Measurements from ENCODE around the gene SASH1. TPM values are rescaled to one million over a fixed set of nuclear protein-coding genes. Genes with fewer than 3 reads are reported as not detected.

SASH1 gene
- total RNA-seq, 1 experiment from 2014 or later: 9.8 TPM

DNA sequence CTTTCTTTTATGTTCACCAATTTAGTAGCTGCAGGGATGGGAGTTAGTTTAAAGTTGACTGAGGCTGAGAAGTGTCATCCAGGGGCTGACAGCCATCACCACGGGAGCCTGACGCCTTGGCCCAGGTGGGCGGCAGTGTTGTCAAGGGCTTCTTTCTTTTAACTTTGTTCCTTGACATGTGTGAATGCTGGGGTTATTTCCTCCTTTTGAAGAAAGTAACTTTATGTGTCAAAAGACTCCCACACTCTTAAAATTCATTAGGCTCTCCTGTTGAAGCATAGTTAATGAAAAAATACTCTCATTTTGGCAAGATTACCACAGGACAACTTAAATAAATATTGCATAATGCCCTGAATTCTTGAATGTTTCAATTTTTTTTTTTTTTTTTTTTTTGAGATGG is 50.0 kb downstream of the SASH1 start:
- no TSS peak for BruUV-seq (replicated peaks)
- Histone ChIP-seq H3F3A (ENCODE audit: low read length, unreplicated experiment) (no peaks in the 10 kb centered on the region), H4K20me1 (ENCODE audit: low read length) (no peaks in the 10 kb centered on the region), H3K27me3 (ENCODE audit: low read length) (no peaks in the 10 kb centered on the region), H3K27ac (ENCODE audit: low read length) (no peak overlapping the region), H3K9me3 (ENCODE audit: low read length) (no peaks in the 10 kb centered on the region), H3K4me2 (ENCODE audit: low read length) (no peak overlapping the region), H3K4me1 (ENCODE audit: insufficient read depth, low read length) (no peaks in the 10 kb centered on the region), H2AFZ (ENCODE audit: low read length) (no peak overlapping the region), H3K4me3 (ENCODE audit: low read length) (no peak overlapping the region), H3K79me2 (ENCODE audit: low read length) (no peaks in the 10 kb centered on the region), H3K36me3 (ENCODE audit: low read depth, low read length) (no peaks in the 10 kb centered on the region), H3K9me2 (replicated peaks; ENCODE audit: low read length) (no peaks in the 10 kb centered on the region), H3K9ac (ENCODE audit: low read length) (no peak overlapping the region)
- ChIA-PET POLR2A (ENCODE audit: unreplicated experiment) (no interaction called here), CTCF (no interaction called here)
- intact Hi-C loops (cut with micrococcal nuclease): no loop called here
- no peak for TF ChIP-seq EZH2 (IDR thresholded peaks at IDR 0.05; ENCODE audit: low read length, unreplicated experiment)
- TF ChIP-seq EZH2phosphoT487 (IDR thresholded peaks at IDR 0.05; ENCODE audit: borderline replicate concordance, low read length): no peak
- TF ChIP-seq, protein P1, sequence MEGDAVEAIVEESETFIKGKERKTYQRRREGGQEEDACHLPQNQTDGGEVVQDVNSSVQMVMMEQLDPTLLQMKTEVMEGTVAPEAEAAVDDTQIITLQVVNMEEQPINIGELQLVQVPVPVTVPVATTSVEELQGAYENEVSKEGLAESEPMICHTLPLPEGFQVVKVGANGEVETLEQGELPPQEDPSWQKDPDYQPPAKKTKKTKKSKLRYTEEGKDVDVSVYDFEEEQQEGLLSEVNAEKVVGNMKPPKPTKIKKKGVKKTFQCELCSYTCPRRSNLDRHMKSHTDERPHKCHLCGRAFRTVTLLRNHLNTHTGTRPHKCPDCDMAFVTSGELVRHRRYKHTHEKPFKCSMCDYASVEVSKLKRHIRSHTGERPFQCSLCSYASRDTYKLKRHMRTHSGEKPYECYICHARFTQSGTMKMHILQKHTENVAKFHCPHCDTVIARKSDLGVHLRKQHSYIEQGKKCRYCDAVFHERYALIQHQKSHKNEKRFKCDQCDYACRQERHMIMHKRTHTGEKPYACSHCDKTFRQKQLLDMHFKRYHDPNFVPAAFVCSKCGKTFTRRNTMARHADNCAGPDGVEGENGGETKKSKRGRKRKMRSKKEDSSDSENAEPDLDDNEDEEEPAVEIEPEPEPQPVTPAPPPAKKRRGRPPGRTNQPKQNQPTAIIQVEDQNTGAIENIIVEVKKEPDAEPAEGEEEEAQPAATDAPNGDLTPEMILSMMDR (conservative IDR thresholded peaks at IDR 0.05; ENCODE audit: low read depth, low read length): no peak
- DNase-seq: no peak
- no peak for ATAC-seq

DNA sequence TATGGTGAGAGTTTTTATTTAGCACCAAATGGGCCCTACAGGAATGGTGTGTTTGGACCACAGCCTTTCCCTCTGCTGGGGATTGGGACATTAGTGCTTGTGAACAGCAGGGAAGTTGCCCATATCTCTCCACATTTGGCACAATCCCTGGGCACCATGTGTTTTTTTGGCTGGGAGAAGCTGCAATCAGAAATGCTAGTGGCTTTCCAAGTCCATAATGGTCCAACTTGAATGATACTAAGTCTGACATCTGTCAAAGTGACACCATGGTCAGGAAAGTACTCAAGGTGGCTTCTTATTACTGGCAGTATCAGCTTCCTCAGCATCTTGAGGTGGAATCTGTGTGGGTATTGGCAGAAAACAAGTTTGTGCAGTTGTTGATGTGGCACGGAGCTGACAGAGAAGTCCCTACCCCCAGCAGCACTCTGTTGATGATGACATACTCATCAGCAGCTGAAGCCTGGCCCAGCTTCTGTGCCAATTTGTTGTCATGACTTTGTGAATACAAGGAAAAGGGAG is 53.0 kb downstream of the SASH1 start:
- H2AFZ ChIP-seq (ENCODE audit: low read length): no peak overlapping the region
- BruUV-seq (replicated peaks): no TSS peak

DNA sequence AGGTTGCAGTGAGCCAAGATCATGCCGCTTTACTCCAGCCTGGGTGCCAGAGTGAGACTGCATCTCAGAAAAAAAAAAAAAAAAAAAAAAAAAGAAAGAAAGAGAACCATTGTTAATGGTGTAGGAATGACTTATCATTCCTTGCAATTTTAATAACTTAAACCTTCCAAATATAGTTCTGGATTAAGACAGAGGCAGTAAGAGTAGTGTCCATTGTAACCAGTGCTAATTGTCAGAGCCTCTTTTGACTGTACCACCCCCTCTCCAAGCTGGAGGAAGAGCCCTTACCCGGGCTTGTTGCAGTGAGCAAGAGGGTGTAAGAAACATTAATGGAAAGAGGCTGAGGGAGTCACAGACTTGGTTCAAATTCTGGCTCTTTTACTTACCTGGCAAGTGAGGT is 53.8 kb downstream of the SASH1 start:
- H4K20me1 ChIP-seq (ENCODE audit: low read length): no peaks in the 10 kb centered on the region
- ATAC-seq (no peak), DNase-seq (no peak)
- no peak overlapping the region for H3K4me3 ChIP-seq (ENCODE audit: low read length)
- no TSS peak for BruUV-seq (replicated peaks)
- no peaks in the 10 kb centered on the region for H3K36me3 ChIP-seq (ENCODE audit: low read depth, low read length)
- no peak overlapping the region for H3K27ac ChIP-seq (ENCODE audit: low read length)
- TF ChIP-seq EZH2 (IDR thresholded peaks at IDR 0.05; ENCODE audit: low read length, unreplicated experiment) (no peak), EZH2phosphoT487 (IDR thresholded peaks at IDR 0.05; ENCODE audit: borderline replicate concordance, low read length) (no peak)
- TF ChIP-seq, protein P1 (conservative IDR thresholded peaks at IDR 0.05; ENCODE audit: low read depth, low read length): no peak
- H3K27me3 ChIP-seq (ENCODE audit: low read length): no peaks in the 10 kb centered on the region
- no peak overlapping the region for H2AFZ ChIP-seq (ENCODE audit: low read length)
- H3K4me1 ChIP-seq (ENCODE audit: insufficient read depth, low read length): no peaks in the 10 kb centered on the region
- intact Hi-C loops (cut with micrococcal nuclease): no loop called here
- no peaks in the 10 kb centered on the region for H3K79me2 ChIP-seq (ENCODE audit: low read length)
- CTCF ChIA-PET: no interaction called here
- H3K9ac ChIP-seq (ENCODE audit: low read length): no peak overlapping the region
- H3K4me2 ChIP-seq (ENCODE audit: low read length): no peak overlapping the region
- H3F3A ChIP-seq (ENCODE audit: low read length, unreplicated experiment): no peaks in the 10 kb centered on the region
- no peaks in the 10 kb centered on the region for H3K9me3 ChIP-seq (ENCODE audit: low read length)
- no peaks in the 10 kb centered on the region for H3K9me2 ChIP-seq (replicated peaks; ENCODE audit: low read length)
- POLR2A ChIA-PET (ENCODE audit: unreplicated experiment): no interaction called here

More for the DNA sequence above, 53.0 kb downstream of the SASH1 start:
- ATAC-seq (no peak), DNase-seq (no peak)
- intact Hi-C loops (cut with micrococcal nuclease): no loop called here
- no peak overlapping the region for H3K4me2 ChIP-seq (ENCODE audit: low read length)
- H3K27ac ChIP-seq (ENCODE audit: low read length): no peak overlapping the region
- H3K4me1 ChIP-seq (ENCODE audit: insufficient read depth, low read length): no peaks in the 10 kb centered on the region
- no peaks in the 10 kb centered on the region for H3F3A ChIP-seq (ENCODE audit: low read length, unreplicated experiment)
- no peaks in the 10 kb centered on the region for H3K27me3 ChIP-seq (ENCODE audit: low read length)
- no peaks in the 10 kb centered on the region for H3K36me3 ChIP-seq (ENCODE audit: low read depth, low read length)
- TF ChIP-seq EZH2 (IDR thresholded peaks at IDR 0.05; ENCODE audit: low read length, unreplicated experiment) (no peak), EZH2phosphoT487 (IDR thresholded peaks at IDR 0.05; ENCODE audit: borderline replicate concordance, low read length) (no peak)
- TF ChIP-seq, protein P1 (conservative IDR thresholded peaks at IDR 0.05; ENCODE audit: low read depth, low read length): no peak
- no peaks in the 10 kb centered on the region for H3K9me3 ChIP-seq (ENCODE audit: low read length)
- POLR2A ChIA-PET (ENCODE audit: unreplicated experiment): no interaction called here
- no peaks in the 10 kb centered on the region for H3K79me2 ChIP-seq (ENCODE audit: low read length)
- no peaks in the 10 kb centered on the region for H3K9me2 ChIP-seq (replicated peaks; ENCODE audit: low read length)
- CTCF ChIA-PET: no interaction called here
- no peak overlapping the region for H3K4me3 ChIP-seq (ENCODE audit: low read length)
- H4K20me1 ChIP-seq (ENCODE audit: low read length): no peaks in the 10 kb centered on the region
- H3K9ac ChIP-seq (ENCODE audit: low read length): no peak overlapping the region

Measured in PC-3 (cell line).